NCI-H69 (cell line): ENCODE results near the gene LRIT1.

Experiments
- DNase-seq: peaks from one replicate; lab custom pipeline; 2025; lab: John Stamatoyannopoulos, UW

Gene LRIT1

GRCh38 chr10:84191106-84191505, 50.2 kb downstream of the LRIT1 start:
- no peak for DNase-seq

- no peak for DNase-seq
Observed at GRCh38 chr10:84190621-84191020, 50.7 kb downstream of the LRIT1 start.

GRCh38 chr10:84188815-84189214, 52.5 kb downstream of the LRIT1 start:
- DNase-seq: no peak

GRCh38 chr10:84185526-84186175, 55.7 kb downstream of the LRIT1 start:
- DNase-seq: no peak

- DNase-seq: no peak
Observed at GRCh38 chr10:84184517-84184916, 56.8 kb downstream of the LRIT1 start.

- DNase-seq: no peak
Observed at GRCh38 chr10:84181631-84182030, 59.7 kb downstream of the LRIT1 start.
